Left lung (tissue), 10 donors: ENCODE data around the gene SLC5A9. TPM values are rescaled to one million over a fixed set of nuclear protein-coding genes. Genes with fewer than 3 reads are reported as not detected.

Source experiments
- ATAC-seq: fragments of 200-7000 bp; cut with Tn5 transposase; one replicate; pipeline ENCODE4 v1.9.1; 2020; ENCODE audit warnings: moderate library complexity
- DNase-seq, 4 donors: peaks; one replicate each; pipeline ENCODE4 v3.0.0-alpha.2; 2013 to 2020
- H3K27ac ChIP-seq, 2 donors: fragments of 200-600 bp; sonication (generic) in 1 of 2; one replicate each; pipeline versions ENCODE4 v1.5.0 to v1.8.0; 2020 to 2021
- H3K27me3 ChIP-seq, 2 donors: fragments of 200-600 bp; sonication (generic) in 1 of 2; one replicate each; pipeline versions ENCODE4 v1.5.0 to v1.8.0; 2020 to 2021
- H3K36me3 ChIP-seq, 2 donors: fragments of 200-600 bp; sonication (generic) in 1 of 2; one replicate each; pipeline versions ENCODE4 v1.5.0 to v1.8.0; 2020 to 2021
- H3K4me1 ChIP-seq, 2 donors: fragments of 200-600 bp; one replicate each; pipeline ENCODE4 v1.8.0; 2021
- H3K4me3 ChIP-seq, 2 donors: fragments of 200-600 bp; sonication (generic) in 1 of 2; one replicate each; pipeline versions ENCODE4 v1.5.0 to v1.8.0; 2020 to 2021; ENCODE audit warnings: mild to moderate bottlenecking in 1 of 2
- H3K9me3 ChIP-seq, 2 donors: fragments of 200-600 bp; sonication (generic) in 1 of 2; one replicate each; pipeline versions ENCODE4 v1.5.0 to v1.8.0; 2020 to 2021
- intact Hi-C, 2 donors: fragments of 100-400 bp; cut with DNase I; formaldehyde crosslinking; loops; one replicate each; pipeline versions ENCODE4 v1.11.2 to v1.14.2; 2022
- polyA plus RNA-seq, 6 donors: library from polyadenylated mRNA; unstranded; fragments of 120-200 nt; gene quantifications; one replicate each; pipeline ENCODE4 v1.2.1, GENCODE V29; 2013; ENCODE audit not compliant: insufficient read length in 6 of 6
- total RNA-seq, 2 donors: library from RNA; stranded (reverse); fragmentation: NEBNext Ultra II Directional; extraction: Animal tissue kit (Norgen Biotek cat#: 25700); gene quantifications; one replicate each; pipeline ENCODE4 v1.2.1, GENCODE V29; 2021
- TF ChIP-seq, protein P1 (sequence below), 2 donors: fragments of 200-600 bp; sonication (generic) in 1 of 2; IDR thresholded peaks; one replicate each; pipeline versions ENCODE4 v1.5.0 to v1.8.0; 2021; ENCODE audit warnings: antibody characterized with exemption in 2 of 2
- donor health status: DM: no; HTN: yes; CAD: no.
- donor health status: DM: no; HTN: no; CAD: no.

SLC5A9 gene
- total and polyA plus RNA-seq, 8 donors = 0.47 to 12.5 (median 6.5) TPM

DNA sequence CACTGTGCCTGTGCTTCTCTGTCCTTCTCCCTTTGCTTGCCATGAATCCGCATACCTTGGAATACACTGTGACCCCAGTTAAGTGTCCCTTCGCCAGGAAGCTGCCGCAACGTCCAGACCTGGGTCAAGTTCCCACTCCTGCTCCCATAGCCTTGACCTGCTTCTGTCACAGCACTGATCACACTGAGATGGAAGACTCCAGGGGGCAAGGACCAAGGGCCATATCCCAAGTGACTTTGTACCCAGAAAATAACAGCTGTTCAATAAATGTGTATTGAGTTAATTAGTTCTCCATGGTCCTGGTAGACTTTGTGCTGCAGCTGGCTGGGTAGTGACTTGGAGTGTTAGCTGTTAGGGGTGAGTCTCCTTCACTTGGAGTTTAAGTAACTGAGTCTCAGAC lies 25.8 kb downstream of the SLC5A9 start:
- TF ChIP-seq, protein P1, sequence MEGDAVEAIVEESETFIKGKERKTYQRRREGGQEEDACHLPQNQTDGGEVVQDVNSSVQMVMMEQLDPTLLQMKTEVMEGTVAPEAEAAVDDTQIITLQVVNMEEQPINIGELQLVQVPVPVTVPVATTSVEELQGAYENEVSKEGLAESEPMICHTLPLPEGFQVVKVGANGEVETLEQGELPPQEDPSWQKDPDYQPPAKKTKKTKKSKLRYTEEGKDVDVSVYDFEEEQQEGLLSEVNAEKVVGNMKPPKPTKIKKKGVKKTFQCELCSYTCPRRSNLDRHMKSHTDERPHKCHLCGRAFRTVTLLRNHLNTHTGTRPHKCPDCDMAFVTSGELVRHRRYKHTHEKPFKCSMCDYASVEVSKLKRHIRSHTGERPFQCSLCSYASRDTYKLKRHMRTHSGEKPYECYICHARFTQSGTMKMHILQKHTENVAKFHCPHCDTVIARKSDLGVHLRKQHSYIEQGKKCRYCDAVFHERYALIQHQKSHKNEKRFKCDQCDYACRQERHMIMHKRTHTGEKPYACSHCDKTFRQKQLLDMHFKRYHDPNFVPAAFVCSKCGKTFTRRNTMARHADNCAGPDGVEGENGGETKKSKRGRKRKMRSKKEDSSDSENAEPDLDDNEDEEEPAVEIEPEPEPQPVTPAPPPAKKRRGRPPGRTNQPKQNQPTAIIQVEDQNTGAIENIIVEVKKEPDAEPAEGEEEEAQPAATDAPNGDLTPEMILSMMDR (IDR thresholded peaks at IDR 0.05) = no peak
- H3K27ac ChIP-seq = no peak overlapping the region
- no peaks in the 10 kb centered on the region for H3K36me3 ChIP-seq
- intact Hi-C loops = no loop called here
- H3K4me1 ChIP-seq = peaks cover 0 to 32% of the 10 kb centered on the region in 2 donors
- DNase-seq (no peak), ATAC-seq (no peak)
- H3K27me3 ChIP-seq = no peaks in the 10 kb centered on the region
- H3K9me3 ChIP-seq = no peaks in the 10 kb centered on the region
- H3K4me3 ChIP-seq = no peak overlapping the region

DNA sequence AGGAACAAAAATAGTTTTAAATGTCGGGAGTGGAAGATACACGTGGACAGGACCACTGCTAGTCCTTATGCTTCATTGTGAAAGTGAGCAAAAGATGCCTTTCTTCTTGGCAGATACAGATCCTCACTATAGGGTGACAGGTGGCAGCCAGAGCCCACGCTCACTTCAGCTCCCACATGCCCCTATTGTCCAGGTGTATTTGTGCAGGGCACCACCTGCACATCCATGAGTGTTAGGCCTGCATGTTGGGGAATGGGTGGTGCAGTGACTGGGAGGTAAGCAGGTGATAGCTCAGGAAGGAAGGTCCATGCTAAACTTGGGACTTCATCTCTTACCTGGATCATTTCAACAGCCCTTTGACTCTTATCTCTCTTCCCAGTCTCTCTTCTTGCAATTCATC lies 27.4 kb downstream of the SLC5A9 start:
- no peaks in the 10 kb centered on the region for H3K9me3 ChIP-seq
- ATAC-seq (no peak), DNase-seq (no peak)
- no peaks in the 10 kb centered on the region for H3K27me3 ChIP-seq
- H3K4me3 ChIP-seq = no peak overlapping the region
- no peak overlapping the region for H3K27ac ChIP-seq
- intact Hi-C loops = no loop called here
- peaks cover 0 to 27% of the 10 kb centered on the region in 2 donors for H3K4me1 ChIP-seq
- no peaks in the 10 kb centered on the region for H3K36me3 ChIP-seq
- TF ChIP-seq, protein P1 (IDR thresholded peaks at IDR 0.05) = no peak

DNA sequence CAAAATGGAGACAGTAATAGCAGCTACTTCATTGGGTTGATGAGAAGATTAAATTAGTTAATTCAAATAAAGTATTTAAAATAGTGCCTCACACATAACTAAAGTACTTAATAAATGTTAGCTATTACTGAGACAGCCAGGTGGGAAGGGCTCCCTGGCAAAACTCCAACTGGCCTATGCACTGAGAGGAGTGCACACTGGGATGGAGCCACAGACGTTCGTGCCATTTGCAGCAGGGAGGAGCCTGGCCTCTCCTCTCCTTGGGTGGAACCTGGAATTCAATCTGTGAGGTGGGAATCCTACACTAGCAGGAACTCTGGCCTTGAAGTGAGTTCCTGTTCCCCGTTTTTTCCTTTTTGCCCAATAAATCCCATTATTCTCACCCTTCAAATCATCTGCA lies 28.1 kb downstream of the SLC5A9 start:
- Histone ChIP-seq H3K9me3 (no peaks in the 10 kb centered on the region), H3K36me3 (no peaks in the 10 kb centered on the region), H3K27me3 (no peaks in the 10 kb centered on the region), H3K4me1 (peaks cover 0 to 20% of the 10 kb centered on the region in 2 donors), H3K27ac (no peak overlapping the region), H3K4me3 (no peak overlapping the region)
- no peak for ATAC-seq
- no peak for DNase-seq
- TF ChIP-seq, protein P1 (IDR thresholded peaks at IDR 0.05) = no peak
- intact Hi-C loops = no loop called here

DNA sequence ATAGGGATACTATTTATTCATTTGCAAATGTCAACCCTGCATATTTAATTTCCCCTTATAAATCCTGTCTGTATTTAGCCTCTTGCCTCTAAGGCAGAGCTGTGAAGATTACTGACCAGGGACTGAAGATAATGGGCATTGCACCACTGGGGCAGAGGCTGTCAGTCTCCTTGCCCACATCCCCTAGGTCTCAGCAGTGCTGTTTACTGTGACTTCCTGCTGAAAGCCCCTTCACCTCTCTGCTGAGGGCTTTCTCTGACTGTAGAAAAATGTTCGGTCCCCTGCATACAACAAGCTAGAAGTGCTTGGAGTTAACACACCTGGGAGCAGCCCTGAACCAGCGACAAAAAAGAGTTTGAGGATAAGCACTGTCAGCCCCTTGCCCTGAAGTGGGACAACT lies 28.8 kb downstream of the SLC5A9 start:
- no peaks in the 10 kb centered on the region for H3K27me3 ChIP-seq
- H3K27ac ChIP-seq = no peak overlapping the region
- no peak for ATAC-seq
- intact Hi-C loops = no loop called here
- TF ChIP-seq, protein P1 (IDR thresholded peaks at IDR 0.05) = no peak
- peaks cover 0 to 13% of the 10 kb centered on the region in 2 donors for H3K4me1 ChIP-seq
- no peaks in the 10 kb centered on the region for H3K9me3 ChIP-seq
- DNase-seq = no peak
- H3K36me3 ChIP-seq = no peaks in the 10 kb centered on the region
- no peak overlapping the region for H3K4me3 ChIP-seq

DNA sequence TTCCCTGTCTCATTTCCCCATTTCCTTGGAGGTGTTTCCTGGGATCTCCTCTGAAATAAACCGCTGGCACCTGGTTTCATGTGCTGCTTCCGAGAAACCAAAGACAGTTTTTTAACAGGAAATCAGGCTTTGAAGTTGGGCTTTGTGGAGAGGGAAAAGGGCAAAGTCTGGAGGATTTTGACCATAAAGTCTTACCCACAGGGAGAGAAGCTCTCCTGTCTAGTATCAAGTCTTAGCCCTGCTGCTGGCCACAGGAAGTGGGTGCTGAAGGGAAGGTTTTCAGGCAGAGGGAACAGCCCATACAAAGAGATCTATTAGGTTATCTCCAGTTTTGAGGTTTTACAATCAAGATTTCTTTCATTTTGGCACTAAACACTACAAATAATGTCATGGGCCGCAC lies 29.3 kb downstream of the SLC5A9 start:
- TF ChIP-seq, protein P1 (IDR thresholded peaks at IDR 0.05) = no peak
- intact Hi-C loops = no loop called here
- no peak for DNase-seq
- H3K27ac ChIP-seq = no peak overlapping the region
- no peak for ATAC-seq
- H3K27me3 ChIP-seq = no peaks in the 10 kb centered on the region
- H3K4me1 ChIP-seq = peaks cover 0 to 8% of the 10 kb centered on the region in 2 donors
- H3K36me3 ChIP-seq = no peaks in the 10 kb centered on the region
- no peaks in the 10 kb centered on the region for H3K9me3 ChIP-seq
- no peak overlapping the region for H3K4me3 ChIP-seq
